HCT116 (cell line): ENCODE results near the gene AUP1. TPM values are rescaled to one million over a fixed set of nuclear protein-coding genes. Genes with fewer than 3 reads are reported as not detected.

ENCODE experiments used
- ATAC-seq: fragments of 200-7000 bp; cut with Tn5 transposase; 2 replicates; pipeline ENCODE4 v1.9.1; 2020; ENCODE audit warnings: mild to moderate bottlenecking, moderate library complexity
- BruUV-seq: library from RNA; stranded (reverse); fragments of 400-500 nt; replicated peaks from 2 replicates; lab custom pipeline; 2021; lab: Mats Ljungman, UMichigan
- CTCF ChIA-PET: fragments of 300-600 bp; sonication (Branson Sonifier 250); formaldehyde crosslinking; loops from one replicate; lab custom pipeline; 2021; ENCODE audit warnings: antibody characterized with exemption; lab: Charles Lee
- POLR2A ChIA-PET: fragments of 300-600, 350-600 bp; sonication (Branson Sonifier 250); formaldehyde crosslinking; loops from one replicate; lab custom pipeline; 2021; ENCODE audit warnings: antibody characterized with exemption; lab: Charles Lee
- RAD21 ChIA-PET, 2 experiments: fragments of 300-600 bp; sonication (Branson Sonifier 250); formaldehyde crosslinking; loops; one replicate each; lab custom pipeline; 2023; ENCODE audit warnings: low total read pairs in 2 of 2; ENCODE audit not compliant: uncharacterized antibody in 2 of 2, unreplicated experiment in 2 of 2, low non-redundant PET in 1 of 2; lab: Charles Lee
- DNase-seq: peaks from one replicate; pipeline ENCODE4 v3.0.0-alpha.2; 2010; ENCODE audit warnings: low read depth, low spot score
- H2AFZ ChIP-seq: fragments of 200-600 bp; shearing (Covaris generic), sonication (generic); 2 replicates; pipeline ENCODE4 v1.6.1; 2017; ENCODE audit warnings: low read depth, mixed run types, mixed read lengths, antibody characterized with exemption, low read length; ENCODE audit not compliant: poor library complexity, severe bottlenecking
- H3K27ac ChIP-seq: 2 replicates; pipeline ENCODE4 v1.5.1; 2012; ENCODE audit warnings: low read depth, low read length
- H3K27me3 ChIP-seq: fragments of 200-600 bp; sonication (generic); 2 replicates; pipeline ENCODE4 v1.6.1; 2016; ENCODE audit warnings: mixed run types, low read length, mixed read lengths; ENCODE audit not compliant: insufficient read depth
- H3K36me3 ChIP-seq, 2 experiments: fragments of 200-500 bp in 1 of 2; fragments of 200-600 bp in 1 of 2; sonication (Bioruptor generic) in 1 of 2; sonication (generic) in 1 of 2; 2 replicates each; pipeline versions ENCODE4 v1.5.1 to v1.6.1; 2014 to 2016; ENCODE audit warnings: low read length in 2 of 2, inconsistent platforms in 1 of 2, mixed read lengths in 1 of 2, mixed run types in 1 of 2; ENCODE audit not compliant: insufficient read depth in 2 of 2, control insufficient read depth in 1 of 2
- H3K4me1 ChIP-seq, 2 experiments: fragments of 200-600 bp in 1 of 2; sonication (generic) in 1 of 2; 2 replicates each; pipeline versions ENCODE4 v1.5.1 to v1.6.1; 2012 to 2017; ENCODE audit warnings: low read length in 2 of 2, inconsistent platforms in 1 of 2, mild to moderate bottlenecking in 1 of 2, mixed read lengths in 1 of 2, mixed run types in 1 of 2, moderate library complexity in 1 of 2; ENCODE audit not compliant: insufficient read depth in 2 of 2, control insufficient read depth in 1 of 2
- H3K4me2 ChIP-seq: fragments of 200-600 bp; sonication (generic); 2 replicates; pipeline ENCODE4 v1.6.1; 2017; ENCODE audit warnings: mixed run types, low read length, mixed read lengths
- H3K4me3 ChIP-seq, 2 experiments: fragments of 200-600 bp in 1 of 2; sonication (generic) in 1 of 2; replicated peaks in 1 of 2; 2 replicates each; pipeline ENCODE4 v1.5.1; 2011 to 2016; ENCODE audit warnings: low read length in 2 of 2, control low read depth in 1 of 2, low read depth in 1 of 2, mild to moderate bottlenecking in 1 of 2, mixed read lengths in 1 of 2, mixed run types in 1 of 2
- H3K79me2 ChIP-seq: fragments of 200-600 bp; sonication (generic); 2 replicates; pipeline ENCODE4 v1.6.1; 2017; ENCODE audit warnings: mild to moderate bottlenecking, mixed run types, low read length, moderate library complexity, mixed read lengths; ENCODE audit not compliant: insufficient read depth
- H3K9ac ChIP-seq: fragments of 200-600 bp; sonication (generic); 2 replicates; pipeline ENCODE4 v1.6.1; 2016; ENCODE audit warnings: low read length, mixed read lengths
- H3K9me2 ChIP-seq: fragments of 200-600 bp; sonication (generic), shearing (Covaris generic); 2 replicates; pipeline ENCODE4 v1.6.1; 2017; ENCODE audit warnings: mixed run types, mild to moderate bottlenecking, moderate library complexity; ENCODE audit not compliant: insufficient read depth
- H3K9me3 ChIP-seq, 2 experiments: fragments of 200-500 bp in 1 of 2; fragments of 200-600 bp in 1 of 2; sonication (Bioruptor generic) in 1 of 2; sonication (generic) in 1 of 2; 2 replicates each; pipeline ENCODE4 v1.6.1; 2014 to 2017; ENCODE audit warnings: low read length in 2 of 2, mixed read lengths in 2 of 2, inconsistent platforms in 1 of 2, low read depth in 1 of 2, mild to moderate bottlenecking in 1 of 2, mixed run types in 1 of 2, moderate library complexity in 1 of 2; ENCODE audit not compliant: control insufficient read depth in 1 of 2, insufficient read depth in 1 of 2
- H4K20me1 ChIP-seq: fragments of 200-600 bp; sonication (generic), shearing (Covaris generic); 2 replicates; pipeline ENCODE4 v1.6.1; 2017; ENCODE audit warnings: mixed run types, mild to moderate bottlenecking, moderate library complexity; ENCODE audit not compliant: insufficient read depth
- CEBPB ChIP-seq: IDR thresholded peaks from 2 replicates; pipeline ENCODE4 v1.6.1; 2012; ENCODE audit warnings: low read depth
- CTCF ChIP-seq, 3 experiments: fragments of 200-600 bp in 1 of 3; sonication (generic) in 1 of 3; IDR thresholded peaks in 2 of 3; conservative IDR thresholded peaks in 1 of 3; 2 replicates each; pipeline ENCODE4 v1.5.1; 2012 to 2017; ENCODE audit warnings: low read depth in 2 of 3, low read length in 2 of 3, antibody characterized with exemption in 1 of 3, borderline replicate concordance in 1 of 3, control low read depth in 1 of 3, mild to moderate bottlenecking in 1 of 3, mixed read lengths in 1 of 3, mixed run types in 1 of 3, moderate library complexity in 1 of 3; ENCODE audit not compliant: insufficient read depth in 1 of 3
- ELF1 ChIP-seq: IDR thresholded peaks from 2 replicates; pipeline ENCODE4 v1.6.1; 2012; ENCODE audit warnings: low read depth, borderline replicate concordance
- EZH2phosphoT487 ChIP-seq: fragments of 200-600 bp; IDR thresholded peaks from 2 replicates; pipeline ENCODE4 v1.6.1; 2018; ENCODE audit warnings: antibody characterized with exemption, borderline replicate concordance
- FOSL1 ChIP-seq: IDR thresholded peaks from 2 replicates; pipeline ENCODE4 v1.6.1; 2012; ENCODE audit warnings: low read depth
- MAX ChIP-seq: IDR thresholded peaks from 2 replicates; pipeline ENCODE4 v1.6.1; 2012
- POLR2AphosphoS5 ChIP-seq: IDR thresholded peaks from 2 replicates; pipeline ENCODE4 v1.6.1; 2011; ENCODE audit warnings: mild to moderate bottlenecking, low read depth, low read length, moderate library complexity
- SIN3A ChIP-seq: IDR thresholded peaks from 2 replicates; pipeline ENCODE4 v1.6.1; 2012; ENCODE audit warnings: low read depth
- SP1 ChIP-seq: IDR thresholded peaks from 2 replicates; pipeline ENCODE4 v1.6.1; 2012; ENCODE audit warnings: low read depth
- SRF ChIP-seq: IDR thresholded peaks from 2 replicates; pipeline ENCODE4 v1.6.1; 2012; ENCODE audit warnings: low read depth
- YY1 ChIP-seq: IDR thresholded peaks from 2 replicates; pipeline ENCODE4 v1.6.1; 2011; ENCODE audit warnings: low read length, low read depth, moderate library complexity, mild to moderate bottlenecking; ENCODE audit not compliant: insufficient replicate concordance; ENCODE audit errors: extremely low read depth
- ZBTB33 ChIP-seq: IDR thresholded peaks from 2 replicates; pipeline ENCODE4 v1.6.1; 2011; ENCODE audit warnings: mild to moderate bottlenecking, low read length, moderate library complexity; ENCODE audit not compliant: insufficient replicate concordance; ENCODE audit errors: extremely low read depth
- ZFX ChIP-seq: fragments of 450-650 bp; IDR thresholded peaks from 2 replicates; pipeline ENCODE4 v1.6.1; 2017
- intact Hi-C: fragments of 100-400 bp; cut with micrococcal nuclease; formaldehyde crosslinking; loops from 2 replicates; pipeline ENCODE4 v1.10.0; 2022
- total RNA-seq: library from RNA; stranded (reverse); gene quantifications from one replicate; pipeline ENCODE4 v1.2.1, GENCODE V29; 2021; ENCODE audit not compliant: unreplicated experiment

AUP1 gene
- total RNA-seq, 1 experiment from 2014 or later: 116 TPM

- H4K20me1 ChIP-seq: no peaks in the 10 kb centered on the region
- peaks cover 10 to 38% of the 10 kb centered on the region in 2 experiments; a peak in 3 of 4 replicates for H3K4me1 ChIP-seq
- peaks cover 7 to 9% of the 10 kb centered on the region in 2 experiments; a peak in 3 of 4 replicates for H3K36me3 ChIP-seq
- H3K9me3 ChIP-seq: no peaks in the 10 kb centered on the region
- intact Hi-C loops: no loop called here
- peak overlapping the region; percentile 95 for H3K4me2 ChIP-seq
- no peak for ATAC-seq
- no peak for DNase-seq
- H3K9ac ChIP-seq: no peak overlapping the region
- H3K79me2 ChIP-seq: peaks cover 8% of the 10 kb centered on the region; the same call in 1 of the 2 replicates
- H2AFZ ChIP-seq: no peak overlapping the region
- ChIA-PET CTCF (no interaction called here), RAD21 (no interaction called here), POLR2A (interaction anchor here (0.6 kb wide), 1 partner anchor 104 kb away, joined by 3 read pairs; no protein-coding TSS in a partner anchor)
- H3K9me2 ChIP-seq: no peaks in the 10 kb centered on the region
- BruUV-seq: no TSS peak
- no peak for TF ChIP-seq CTCF (IDR thresholded peaks at IDR 0.05 in 2 of 3, conservative IDR thresholded peaks at IDR 0.05 in 1 of 3; ENCODE audit: borderline replicate concordance in 1 of 3, insufficient read depth in 1 of 3, low read depth in 2 of 3, low read length in 2 of 3)
- no peak for TF ChIP-seq ZFX
- TF ChIP-seq EZH2phosphoT487: no peak
- no peak for TF ChIP-seq POLR2AphosphoS5
- no peak for TF ChIP-seq CEBPB
- no peak for TF ChIP-seq ZBTB33
- TF ChIP-seq SP1: no peak
- TF ChIP-seq SRF: no peak
- no peak for TF ChIP-seq FOSL1
- TF ChIP-seq YY1: no peak
- TF ChIP-seq MAX: no peak
- no peak for TF ChIP-seq ELF1
- no peak for TF ChIP-seq SIN3A
- no peaks in the 10 kb centered on the region for H3K27me3 ChIP-seq
- no peak overlapping the region for H3K4me3 ChIP-seq
- H3K27ac ChIP-seq: no peak overlapping the region
These were observed 26.7 kb upstream of the AUP1 start for GRCh38 chr2:74556159-74556558.
